OCI-LY3 (cell line): ENCODE measurements around the gene DMRT1.
"Not testable (repeated sequence)": the region's sequence is repeated elsewhere in the genome, so short reads cannot be mapped to it uniquely, and the experiment has no call there.

Experiments used
- EZH2phosphoT487 ChIP-seq: fragments of 200-600 bp; shearing (Covaris generic); IDR thresholded peaks from 2 replicates; pipeline ENCODE4 v1.6.1; 2018; ENCODE audit warnings: antibody characterized with exemption, mixed run types, low read depth
- TF ChIP-seq, protein P1 (sequence below): fragments of 200-600, 300-600 bp; sonication (generic); IDR thresholded peaks from 2 replicates; pipeline ENCODE4 v1.5.1; 2014; ENCODE audit warnings: antibody characterized with exemption, low read length, low read depth

DNA sequence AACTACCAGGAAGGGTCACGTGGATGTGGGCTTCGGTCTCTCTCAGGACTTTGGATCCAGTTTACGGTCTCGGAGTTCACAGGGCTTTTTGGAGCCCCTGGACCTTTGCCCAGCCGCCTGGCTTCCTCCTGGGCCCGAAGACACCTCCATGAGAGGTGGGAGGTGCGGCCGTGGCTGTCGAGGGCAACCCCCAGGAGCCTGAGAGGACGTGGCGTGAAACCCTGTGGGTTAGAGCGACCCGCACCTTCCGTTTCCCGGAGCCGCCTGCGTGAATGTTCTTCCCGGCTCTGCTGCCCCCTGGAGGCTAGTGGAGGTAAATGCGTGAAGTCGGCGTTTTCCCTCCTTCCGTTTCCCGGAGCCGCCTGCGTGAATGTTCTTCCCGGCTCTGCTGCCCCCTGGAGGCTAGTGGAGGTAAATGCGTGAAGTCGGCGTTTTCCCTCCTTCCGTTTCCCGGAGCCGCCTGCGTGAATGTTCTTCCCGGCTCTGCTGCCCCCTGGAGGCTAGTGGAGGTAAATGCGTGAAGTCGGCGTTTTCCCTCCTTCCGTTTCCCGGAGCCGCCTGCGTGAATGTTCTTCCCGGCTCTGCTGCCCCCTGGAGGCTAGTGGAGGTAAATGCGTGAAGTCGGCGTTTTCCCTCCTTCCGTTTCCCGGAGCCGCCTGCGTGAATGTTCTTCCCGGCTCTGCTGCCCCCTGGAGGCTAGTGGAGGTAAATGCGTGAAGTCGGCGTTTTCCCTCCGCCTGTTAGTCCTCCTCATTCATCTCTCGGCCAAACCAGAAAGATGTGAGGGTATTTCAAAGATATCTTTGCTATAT lies 157.0 kb downstream of the DMRT1 start:
- TF ChIP-seq, protein P1, sequence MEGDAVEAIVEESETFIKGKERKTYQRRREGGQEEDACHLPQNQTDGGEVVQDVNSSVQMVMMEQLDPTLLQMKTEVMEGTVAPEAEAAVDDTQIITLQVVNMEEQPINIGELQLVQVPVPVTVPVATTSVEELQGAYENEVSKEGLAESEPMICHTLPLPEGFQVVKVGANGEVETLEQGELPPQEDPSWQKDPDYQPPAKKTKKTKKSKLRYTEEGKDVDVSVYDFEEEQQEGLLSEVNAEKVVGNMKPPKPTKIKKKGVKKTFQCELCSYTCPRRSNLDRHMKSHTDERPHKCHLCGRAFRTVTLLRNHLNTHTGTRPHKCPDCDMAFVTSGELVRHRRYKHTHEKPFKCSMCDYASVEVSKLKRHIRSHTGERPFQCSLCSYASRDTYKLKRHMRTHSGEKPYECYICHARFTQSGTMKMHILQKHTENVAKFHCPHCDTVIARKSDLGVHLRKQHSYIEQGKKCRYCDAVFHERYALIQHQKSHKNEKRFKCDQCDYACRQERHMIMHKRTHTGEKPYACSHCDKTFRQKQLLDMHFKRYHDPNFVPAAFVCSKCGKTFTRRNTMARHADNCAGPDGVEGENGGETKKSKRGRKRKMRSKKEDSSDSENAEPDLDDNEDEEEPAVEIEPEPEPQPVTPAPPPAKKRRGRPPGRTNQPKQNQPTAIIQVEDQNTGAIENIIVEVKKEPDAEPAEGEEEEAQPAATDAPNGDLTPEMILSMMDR, result peak; percentile 68
- TF ChIP-seq EZH2phosphoT487, result not testable (repeated sequence)
